Stimulated activated CD4-positive, alpha-beta T cell treated with anti-CD3 and anti-CD28 coated beads, Interleukin-12 subunit alpha, Interleukin-12 subunit beta, amount 100 ng/mL, for 24 hours (primary cell): Measurements from ENCODE around the gene OVAAL.

Source experiments
- DNase-seq, 2 experiments: peaks; one replicate each; pipeline ENCODE4 v3.0.0-alpha.2; 2020; ENCODE audit warnings: low read depth in 2 of 2

Gene OVAAL

DNA sequence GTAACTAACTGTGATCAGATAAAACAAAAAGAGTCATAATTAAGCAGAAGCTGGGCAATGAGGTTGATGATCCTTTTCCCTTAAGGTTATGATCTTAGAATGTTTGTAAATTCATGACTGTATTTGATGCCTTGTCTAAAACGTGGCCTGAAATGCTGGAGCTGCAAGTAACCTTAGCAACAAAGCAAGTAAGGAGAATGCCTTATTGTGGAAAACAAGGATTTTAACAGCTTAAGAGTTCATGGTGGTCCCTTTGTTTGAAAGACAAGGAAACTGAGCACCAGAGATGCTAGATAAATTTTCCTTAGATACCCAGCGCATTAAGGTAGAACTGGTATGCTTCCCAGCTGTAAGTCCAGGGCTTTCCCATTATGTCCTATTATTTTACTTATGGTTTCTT is 47.4 kb downstream of the OVAAL start:
- no peak for DNase-seq

DNA sequence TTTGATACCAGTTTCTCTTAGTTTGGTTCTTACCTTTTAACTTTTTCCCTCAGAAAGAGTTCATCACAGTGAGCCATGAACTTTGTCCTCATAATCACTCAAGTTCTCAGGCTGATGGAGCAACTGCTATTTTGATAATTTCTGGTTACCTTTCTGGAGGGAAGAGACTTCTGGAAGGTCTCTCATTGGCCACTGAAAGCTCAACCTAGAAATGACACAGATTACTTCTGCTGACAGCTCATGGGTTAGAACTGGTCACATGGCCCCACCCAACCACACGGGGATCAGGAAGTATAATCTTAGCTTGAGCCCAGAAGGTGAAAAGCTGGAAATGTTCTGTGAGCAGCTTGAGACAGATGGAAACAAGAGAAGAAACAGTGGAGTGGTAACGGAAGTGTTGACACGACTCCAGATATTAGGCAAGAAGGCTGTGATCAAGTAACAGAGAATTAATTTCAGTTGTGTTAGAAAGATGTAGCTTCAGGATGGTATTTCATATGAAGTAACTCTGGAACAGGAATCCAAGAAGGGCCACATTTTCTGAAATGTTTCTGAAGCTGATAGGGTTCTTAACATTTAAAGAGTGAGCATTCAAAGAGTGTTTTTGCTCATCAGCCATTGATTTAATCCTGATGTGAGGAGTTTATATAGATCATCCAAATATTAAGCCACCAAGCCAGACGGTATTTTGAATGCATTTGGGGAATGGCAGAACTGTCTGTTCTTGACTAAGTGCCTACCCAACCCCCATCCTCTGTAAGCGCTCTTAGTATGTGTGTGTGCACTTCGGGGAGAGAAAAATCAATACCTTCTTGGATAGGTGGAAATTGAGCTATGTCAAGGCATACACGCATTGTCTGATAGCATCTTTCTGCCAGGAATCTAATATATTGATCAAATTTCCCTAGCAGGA is 51.1 kb downstream of the OVAAL start:
- no peak for DNase-seq

DNA sequence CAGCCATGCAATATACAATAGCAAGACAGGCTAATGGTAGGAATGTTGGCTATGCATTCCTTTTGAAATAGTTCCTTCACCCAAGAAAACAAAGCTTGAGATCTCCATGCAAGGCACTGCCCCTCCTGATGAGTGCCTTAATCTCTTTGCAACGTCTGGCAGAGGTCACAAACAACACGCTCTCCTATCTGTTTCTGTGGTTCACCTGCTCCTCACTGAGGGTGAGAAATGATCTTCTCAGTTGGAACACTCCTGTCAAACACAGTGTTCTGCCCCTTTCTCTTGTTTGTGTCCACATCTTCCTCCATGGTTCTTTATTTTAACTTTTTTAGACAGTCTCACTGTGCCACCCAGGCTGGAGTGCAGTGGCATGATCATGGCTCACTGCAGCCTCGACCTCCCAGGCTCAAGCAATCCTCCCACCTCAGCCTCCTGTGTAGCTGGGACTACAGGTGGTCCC is 51.8 kb downstream of the OVAAL start:
- DNase-seq = no peak

DNA sequence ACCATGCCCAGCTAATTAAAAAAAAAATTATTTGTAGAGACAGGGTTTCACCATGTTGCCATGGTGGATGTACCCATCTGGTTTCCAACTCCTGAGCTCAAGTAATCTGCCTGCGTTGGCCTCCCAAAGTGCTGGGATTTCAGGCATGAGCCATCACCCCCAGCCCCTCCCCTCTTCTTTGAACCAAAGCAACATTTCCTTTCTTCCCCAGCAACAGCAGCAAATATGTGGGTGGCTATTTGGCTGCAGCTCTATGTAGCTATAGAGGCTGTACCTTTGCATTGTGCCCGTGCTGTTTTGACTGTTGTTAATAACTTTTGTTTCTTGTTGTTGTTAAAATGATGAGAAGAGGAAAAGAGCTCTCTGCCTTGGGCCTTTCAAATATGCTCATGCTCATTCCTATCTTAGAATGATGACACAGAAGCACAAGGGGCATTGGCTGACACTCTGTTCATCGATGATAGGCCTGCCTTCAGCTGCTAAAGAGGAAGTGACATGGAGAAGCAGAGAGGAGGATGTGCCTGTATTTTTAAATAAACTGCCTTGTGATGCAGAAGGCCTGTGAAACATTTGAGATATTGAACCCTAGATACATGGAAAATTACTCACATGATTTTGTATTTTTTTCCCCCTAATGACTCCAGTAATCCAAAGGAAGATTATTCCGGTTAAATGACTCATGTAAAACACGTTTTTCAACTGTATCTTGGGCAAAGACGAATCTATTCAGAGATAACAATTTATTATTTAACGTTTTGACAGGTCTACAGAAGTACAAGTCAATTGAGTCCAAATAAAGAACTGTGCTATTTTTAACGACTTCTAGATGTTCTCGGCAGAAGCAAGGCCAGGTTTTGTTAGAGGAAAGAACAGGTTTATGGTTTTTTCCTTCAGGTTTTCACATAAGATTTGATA is 52.5 kb downstream of the OVAAL start:
- DNase-seq = no peak

DNA sequence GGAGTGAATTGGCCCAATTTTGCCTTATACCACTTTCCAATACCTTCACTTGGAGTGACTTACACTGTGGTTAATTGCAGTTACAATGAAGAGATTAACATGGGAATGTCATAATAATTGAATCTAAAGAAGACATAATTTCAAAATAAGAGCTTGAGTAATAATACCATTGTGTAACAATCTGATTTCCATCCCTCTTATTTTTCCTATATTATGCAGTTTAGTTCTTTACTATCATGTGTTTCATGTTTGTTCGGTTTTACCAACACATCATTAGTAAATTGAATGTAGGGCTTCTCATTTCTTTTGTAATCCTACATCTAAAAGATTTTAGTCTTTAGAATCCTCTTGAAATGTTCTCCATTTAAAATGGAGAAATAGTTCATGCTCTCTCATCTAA is 53.9 kb downstream of the OVAAL start:
- DNase-seq = no peak

DNA sequence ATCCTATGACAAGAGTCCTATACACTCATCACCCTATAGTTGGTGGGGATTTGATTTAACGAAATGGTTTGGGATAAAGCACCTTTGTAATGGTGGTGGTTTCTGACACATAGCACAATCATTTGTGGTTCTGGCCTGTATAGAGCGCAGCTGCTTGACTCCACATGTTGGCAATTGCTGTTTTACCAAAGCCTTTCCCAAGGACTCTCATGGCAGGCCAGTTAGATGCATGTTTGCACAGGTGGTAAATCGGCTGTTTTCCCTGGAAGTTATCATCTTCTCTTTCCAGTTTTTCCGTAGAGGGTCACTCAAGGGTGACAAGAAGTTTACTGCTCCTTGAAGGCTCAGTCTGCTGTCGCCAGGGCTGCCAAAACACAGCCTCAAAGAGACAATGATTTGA is 56.0 kb downstream of the OVAAL start:
- no peak for DNase-seq

DNA sequence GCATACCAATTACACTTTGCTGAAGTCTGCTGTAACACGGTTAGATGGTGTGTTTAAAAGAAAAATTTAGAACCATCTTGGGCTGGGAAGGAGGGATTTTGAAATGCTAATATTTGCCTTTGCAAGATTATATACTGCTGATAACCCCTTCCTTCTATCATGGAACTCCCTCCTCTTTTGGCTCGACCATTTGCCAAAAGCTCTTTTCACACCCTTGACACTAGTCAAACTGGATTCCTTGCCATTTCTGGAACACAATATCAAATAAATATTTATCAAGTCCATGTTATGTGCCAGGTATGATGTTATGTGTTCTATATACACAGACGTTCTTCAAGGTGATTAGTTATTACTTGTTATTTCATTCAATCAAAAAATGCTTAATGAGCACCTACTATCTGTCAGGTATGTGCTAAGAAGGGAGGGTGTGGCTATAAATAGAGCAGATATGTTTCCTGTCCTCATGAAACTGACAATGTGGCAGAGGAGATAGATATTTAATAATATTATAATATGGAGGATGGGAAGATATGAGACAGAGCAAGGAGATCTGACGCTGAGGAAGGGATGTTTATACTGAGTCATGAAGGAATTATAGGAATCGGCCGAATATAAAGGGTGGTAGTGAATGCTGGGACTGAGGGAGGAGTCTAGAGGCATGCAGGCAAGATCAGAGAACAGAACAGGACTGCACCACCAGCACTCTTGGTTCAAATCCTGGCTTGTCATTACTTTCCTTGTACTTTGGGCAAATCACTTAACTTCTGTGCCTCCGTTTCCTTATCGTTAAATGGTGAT is 56.9 kb downstream of the OVAAL start:
- DNase-seq = no peak
